GM23248 (cell line): ENCODE measurements around the gene TSPOAP1.

Experiments
- EZH2 ChIP-seq: fragments of 200-600 bp; sonication (generic); IDR thresholded peaks from 2 replicates; pipeline ENCODE4 v1.6.1; 2018; ENCODE audit warnings: antibody characterized with exemption, mild to moderate bottlenecking; ENCODE audit not compliant: insufficient read depth, poor library complexity, severe bottlenecking
- EZH2phosphoT487 ChIP-seq: fragments of 200-600 bp; sonication (generic); IDR thresholded peaks from 2 replicates; pipeline ENCODE4 v1.6.1; 2018; ENCODE audit warnings: antibody characterized with exemption, moderate library complexity, mild to moderate bottlenecking, low read depth; ENCODE audit not compliant: insufficient read depth

DNA sequence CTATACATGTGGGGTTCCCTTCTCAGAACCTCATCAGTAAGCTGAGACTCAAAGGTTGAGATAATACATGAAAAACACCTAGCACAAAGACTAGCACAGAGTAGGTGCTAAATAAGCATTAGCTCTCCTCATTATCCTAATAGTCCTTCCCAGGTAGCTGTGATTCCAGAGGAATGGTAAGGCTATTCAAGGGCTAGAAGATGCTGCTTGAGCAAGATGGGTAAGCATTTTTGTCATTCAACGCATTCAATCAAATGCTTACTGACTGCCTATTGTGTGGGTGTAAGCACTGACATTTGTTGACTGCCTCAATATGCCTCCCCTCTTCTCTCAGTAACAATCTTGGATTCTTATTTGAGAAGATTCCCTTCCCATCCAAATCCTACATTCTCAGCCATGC is 19.4 kb upstream of the TSPOAP1 start:
- no peak for TF ChIP-seq EZH2phosphoT487
- TF ChIP-seq EZH2 = no peak
